LHCN-M2 (cell line): ENCODE results near the gene LPAR2. TPM values are rescaled to one million over a fixed set of nuclear protein-coding genes. Genes with fewer than 3 reads are reported as not detected.
"Not testable (repeated sequence)": the region's sequence is repeated elsewhere in the genome, so short reads cannot be mapped to it uniquely, and the experiment has no call there.

Experiments
- DNase-seq: peaks from one replicate; pipeline ENCODE4 v3.0.0-alpha.2; 2012; ENCODE audit warnings: low read depth
- total RNA-seq: library from RNA; depleted of rRNA; stranded (reverse); fragments of >200 nt; gene quantifications from 2 replicates; pipeline ENCODE4 v1.2.3, GENCODE V29; 2014; rRNA removed

Gene LPAR2
- total RNA-seq, 1 experiment from 2014 or later = 0.52 TPM

DNA sequence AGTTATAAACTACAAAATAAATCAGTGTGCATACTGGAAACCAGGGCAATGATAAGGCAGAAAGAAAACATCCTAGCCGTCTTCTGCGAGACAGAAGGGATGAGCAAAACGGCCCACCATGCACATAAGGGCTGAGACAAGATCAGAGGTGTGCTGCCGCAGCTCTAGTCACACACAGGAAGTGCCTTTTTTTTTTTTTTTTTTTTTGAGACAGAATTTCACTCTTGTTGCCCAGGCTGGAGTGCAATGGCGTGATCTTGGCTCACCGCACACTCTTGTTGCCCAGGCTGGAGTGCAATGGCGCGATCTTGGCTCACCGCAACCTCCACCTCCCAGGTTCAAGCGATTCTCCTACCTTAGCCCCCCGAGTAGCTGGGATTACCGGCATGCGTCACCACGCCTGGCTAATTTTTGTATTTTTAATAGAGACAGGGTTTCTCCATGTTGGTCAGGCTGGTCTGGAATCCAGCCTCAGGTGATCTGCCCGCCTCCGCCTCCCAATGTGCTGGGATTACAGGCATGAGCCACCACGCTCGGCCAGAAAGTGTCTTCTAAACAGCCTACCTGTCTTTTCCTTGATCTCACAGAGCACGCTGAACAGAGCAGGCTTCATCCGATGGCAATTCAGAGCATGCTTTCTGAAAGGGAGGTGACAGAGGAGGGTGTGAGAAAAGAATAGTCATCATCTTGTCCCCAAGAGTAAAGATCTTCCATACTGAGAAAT lies 29.1 kb downstream of the LPAR2 start:
- DNase-seq = not testable (repeated sequence)

DNA sequence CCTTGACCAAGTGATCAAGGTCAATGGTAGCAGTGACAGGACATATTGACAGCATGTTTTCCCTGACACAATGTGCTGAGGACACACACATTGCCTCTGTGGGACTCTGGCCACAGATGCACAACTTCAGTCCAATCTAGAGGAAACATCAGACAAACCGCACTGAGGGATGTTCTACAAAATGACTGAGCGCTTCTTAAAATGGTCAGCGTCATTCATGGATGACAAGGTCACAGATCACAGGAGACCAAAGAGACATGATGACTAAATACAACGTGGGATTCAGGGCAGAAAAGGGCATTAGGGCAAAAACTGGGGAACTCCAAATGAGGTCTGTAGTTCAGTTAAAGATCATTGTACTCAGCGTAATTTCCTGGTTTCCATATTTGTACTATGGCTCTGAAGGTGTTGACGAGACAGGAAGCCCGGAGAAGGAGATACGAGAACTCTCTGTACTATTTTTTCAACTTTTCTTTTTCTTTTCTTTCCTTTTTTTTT lies 30.2 kb downstream of the LPAR2 start:
- DNase-seq = no peak

DNA sequence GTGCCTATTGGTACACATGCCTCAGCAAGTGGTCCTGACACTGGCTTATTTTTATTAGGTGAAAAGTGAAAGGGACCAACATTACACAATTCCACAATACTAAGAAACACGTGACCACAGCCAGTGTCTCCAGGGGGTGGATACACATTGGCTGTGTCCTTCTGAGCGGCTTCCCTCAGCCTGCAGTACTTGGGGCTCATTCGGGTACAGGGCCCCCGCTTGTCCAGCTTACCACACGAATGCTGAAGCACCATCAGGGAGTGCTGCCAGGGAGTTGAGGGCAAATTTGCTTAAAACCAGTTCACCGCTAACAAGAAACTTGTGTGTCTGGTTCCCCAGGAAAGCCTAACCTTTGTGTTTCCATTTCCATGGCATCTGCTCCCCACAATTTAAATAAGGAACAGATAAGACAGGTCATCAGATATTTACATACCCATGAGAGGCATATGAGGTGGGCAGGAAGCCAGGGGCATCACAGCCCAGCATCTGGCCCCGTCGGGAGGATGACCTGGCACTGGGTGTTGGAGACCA lies 32.8 kb downstream of the LPAR2 start:
- peak; percentile 19 for DNase-seq

DNA sequence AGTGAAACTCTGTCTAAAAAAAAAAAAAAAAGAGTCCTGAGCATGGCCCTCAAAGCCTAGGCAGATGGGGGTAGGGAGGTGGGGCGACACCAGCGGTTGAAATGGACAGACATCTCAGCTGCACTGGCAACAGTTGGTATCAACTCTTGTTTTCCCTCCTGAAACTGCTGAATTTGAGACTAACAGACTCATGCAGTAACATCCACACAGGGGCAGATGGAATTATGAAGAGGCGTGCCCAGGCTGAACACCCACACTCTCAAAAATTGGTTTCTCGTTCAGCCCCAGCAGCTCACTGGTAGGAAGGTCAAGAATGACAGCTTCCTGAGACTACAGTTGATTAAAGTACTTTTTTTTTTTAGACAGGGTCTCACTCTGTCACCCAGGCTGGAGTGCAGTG lies 33.6 kb downstream of the LPAR2 start:
- DNase-seq = no peak

DNA sequence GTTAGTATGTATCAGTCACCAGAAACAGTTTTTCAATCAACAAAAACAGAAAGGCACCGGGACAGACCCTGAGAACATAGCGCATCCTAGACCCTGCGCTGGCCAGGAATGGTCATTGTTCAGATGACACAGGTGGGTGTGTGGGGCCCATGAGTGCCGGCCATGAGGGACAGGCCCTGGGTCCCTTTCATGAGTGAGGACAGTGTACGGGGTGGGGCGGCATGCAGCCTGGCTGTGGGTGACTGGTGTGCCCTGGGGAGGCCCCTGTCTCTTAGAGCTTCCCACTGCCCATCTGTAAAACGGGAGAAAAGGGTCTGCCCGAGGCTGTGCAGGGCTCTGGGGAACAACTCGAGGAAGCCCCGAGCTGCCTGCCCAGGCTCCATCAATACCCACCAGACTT lies 35.3 kb downstream of the LPAR2 start:
- no peak for DNase-seq

DNA sequence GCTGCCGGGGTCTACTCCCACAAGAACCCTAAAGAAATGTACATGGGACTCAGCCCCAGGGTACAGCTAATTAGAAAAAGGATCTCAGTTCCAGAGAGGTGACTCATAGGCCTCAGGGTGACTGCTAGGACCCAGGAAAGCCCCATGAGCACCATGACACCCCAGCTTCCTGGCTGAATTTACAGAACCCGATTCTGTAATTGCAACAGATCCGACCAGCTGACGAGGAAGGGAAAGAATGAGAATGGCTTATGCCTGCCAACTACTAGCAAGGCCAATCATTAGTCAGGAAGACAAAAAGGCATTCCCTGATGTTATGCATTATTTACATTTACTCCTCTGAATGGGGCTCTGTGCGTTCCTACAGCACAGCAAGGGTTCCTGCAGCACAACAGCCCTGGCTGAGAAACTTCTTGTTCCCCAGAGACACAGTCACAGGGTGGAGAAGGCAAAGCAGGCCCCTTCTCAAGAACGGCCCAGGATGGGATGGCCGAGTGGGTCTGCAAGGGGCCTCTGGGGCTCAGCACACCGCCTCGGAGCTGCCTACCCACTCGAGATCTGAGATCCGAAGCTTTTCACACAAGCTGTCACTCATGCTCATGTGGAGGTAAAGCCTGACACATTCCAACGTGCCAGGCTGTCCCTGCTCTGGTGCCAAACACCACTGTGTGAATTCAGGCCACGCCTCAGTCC lies 36.7 kb downstream of the LPAR2 start:
- peak; percentile 87 for DNase-seq

DNA sequence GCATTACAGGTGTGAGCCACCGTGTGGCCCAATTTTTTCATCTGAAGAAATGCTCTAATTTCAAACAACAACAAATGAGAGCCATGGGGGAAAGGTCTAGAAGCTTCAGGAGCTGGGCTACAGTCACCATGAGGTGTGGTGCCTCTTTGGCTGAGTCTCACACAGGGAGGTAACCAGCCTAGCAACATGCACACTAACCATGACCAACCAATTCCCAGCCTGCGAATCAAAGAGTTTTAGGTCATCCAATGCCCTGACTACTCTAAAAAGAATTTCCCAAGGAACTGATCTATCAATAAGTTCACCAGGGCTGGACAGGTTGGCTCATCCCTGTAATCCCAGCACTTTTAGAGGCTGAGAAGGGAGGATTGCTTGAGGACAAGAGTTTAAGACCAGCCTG lies 39.5 kb downstream of the LPAR2 start:
- no peak for DNase-seq

DNA sequence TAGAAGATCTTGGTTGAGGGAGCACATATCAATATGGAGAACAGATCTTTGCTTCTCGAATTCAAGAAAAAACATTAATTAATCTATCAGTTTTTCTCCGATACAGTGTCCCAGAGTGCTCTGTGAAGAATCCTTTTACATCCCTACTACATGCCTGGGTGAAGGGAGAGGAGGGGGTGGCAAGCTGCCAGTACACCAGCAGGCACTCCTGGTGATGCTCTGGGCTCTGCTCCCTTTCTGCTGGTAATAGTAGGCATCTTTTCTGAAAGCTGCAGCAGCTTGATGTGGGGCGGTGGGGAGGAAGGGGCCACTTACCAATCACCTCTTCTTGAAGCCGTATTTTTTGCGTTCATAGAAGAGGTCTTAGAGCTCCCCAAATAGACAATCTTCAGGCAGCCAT lies 40.2 kb downstream of the LPAR2 start:
- DNase-seq = no peak

DNA sequence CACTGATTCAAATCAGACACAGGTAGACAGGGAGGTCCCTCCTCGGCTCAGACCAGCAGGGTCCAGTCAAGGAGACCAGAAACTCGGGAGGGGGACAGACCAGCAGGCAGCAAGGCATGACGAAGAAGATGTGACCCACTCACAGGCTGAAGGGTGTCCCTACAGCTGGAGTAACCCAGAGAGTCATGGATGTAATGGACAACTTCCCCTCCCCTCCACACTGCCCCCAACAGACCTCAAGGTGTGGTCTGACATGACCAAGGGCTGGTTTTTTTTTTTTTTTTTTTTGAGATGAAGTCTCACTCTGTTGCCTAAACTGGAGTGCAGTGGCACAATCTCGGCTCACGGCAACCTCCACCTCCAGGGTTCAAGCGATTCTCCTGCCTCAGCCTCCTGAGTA lies 43.7 kb downstream of the LPAR2 start:
- DNase-seq = no peak

DNA sequence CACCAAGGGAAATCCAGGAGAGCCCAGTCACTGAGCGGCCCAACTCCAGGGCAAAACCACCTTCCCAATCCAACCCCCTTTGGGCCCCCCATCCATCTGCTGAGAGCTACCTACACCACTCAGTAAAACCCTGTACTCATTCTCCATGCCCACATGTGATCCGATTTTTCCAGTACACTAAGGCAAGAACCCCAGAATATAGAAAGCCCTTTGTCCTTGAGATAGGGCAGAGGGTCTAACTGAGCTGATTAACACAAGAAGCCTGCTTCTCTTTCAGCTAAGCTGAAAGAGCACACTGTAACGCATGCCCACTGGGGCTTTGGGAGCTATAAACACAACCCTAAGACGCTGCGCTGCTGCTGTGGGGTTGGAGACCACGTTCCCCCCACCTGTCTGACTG lies 45.5 kb downstream of the LPAR2 start:
- no peak for DNase-seq

DNA sequence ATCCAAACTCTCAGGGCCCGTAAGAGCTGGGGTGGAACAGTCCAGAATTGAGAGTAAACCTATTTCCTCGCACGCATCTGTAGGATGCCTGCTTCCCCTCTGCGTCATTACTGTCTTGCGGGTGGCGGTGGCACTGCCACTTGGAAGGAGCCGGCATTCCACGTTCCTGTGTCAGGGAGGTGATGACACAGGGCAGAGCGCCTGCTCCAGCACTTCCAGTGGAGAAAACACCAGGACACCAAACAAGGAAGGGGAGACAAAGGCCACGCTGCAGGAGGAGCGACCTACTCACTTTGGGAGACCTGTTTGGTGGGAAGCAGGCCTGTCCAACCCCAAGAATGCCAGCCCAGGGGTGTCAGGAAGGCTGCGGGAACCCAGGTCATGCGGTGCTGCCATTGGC lies 46.6 kb downstream of the LPAR2 start:
- DNase-seq = no peak

DNA sequence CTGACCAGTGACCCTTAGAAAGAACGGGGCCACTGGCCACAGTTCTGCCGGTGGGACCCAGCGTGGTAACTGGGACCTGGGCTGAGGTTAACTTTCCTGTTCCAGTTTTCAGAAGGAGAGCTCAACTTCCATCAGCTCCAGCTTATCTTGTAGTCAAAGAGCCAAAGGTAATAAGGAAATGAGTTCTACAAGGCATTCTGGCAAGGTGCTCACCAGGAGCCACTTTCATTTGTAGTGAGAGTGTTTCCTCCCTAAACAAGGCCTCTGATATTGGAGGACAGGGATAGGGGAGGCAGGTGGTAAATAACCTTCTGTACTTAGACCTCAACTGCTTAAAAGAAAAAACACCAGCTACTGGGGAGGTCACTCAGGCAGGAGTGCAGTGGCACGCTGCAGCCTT lies 47.6 kb downstream of the LPAR2 start:
- no peak for DNase-seq

DNA sequence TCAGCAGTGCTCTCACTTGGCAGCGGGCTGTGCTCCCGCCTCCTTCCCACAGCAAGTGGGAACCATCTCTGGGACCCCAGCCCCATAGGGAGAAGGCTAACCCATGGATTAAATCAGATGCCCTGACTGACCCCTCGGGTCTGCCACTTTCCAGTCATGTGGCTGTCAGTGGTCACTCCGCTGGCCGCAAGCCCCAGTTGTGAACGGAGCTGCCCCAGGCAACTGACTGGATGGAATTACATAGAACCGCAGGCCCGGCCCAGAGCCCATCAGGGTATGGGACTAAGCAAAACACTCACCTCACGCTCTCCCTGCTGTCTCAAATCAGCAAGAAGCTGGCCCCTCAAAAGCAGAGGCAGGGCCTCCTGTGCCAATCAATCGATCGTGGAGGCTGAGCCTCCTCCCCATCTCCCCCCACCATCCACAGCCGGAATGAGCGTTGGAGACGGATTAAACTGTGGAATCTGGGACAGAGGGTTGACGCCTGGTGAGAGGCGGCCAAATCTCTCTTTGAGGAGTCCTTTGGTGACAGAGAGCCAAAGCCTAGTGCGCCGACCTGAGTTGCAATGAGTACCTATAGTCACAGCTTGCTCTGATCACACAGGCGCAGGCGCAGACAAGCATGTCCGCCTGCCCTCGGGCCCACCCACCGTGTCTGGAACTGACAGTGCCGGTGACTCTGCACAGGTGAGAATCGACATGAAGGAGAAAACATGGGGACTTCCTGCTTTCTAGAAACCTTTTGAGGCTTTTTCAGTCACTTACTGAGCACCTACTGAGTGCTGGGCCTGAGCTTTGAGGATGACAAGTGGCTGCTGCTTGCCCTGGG lies 48.3 kb downstream of the LPAR2 start:
- DNase-seq = no peak

DNA sequence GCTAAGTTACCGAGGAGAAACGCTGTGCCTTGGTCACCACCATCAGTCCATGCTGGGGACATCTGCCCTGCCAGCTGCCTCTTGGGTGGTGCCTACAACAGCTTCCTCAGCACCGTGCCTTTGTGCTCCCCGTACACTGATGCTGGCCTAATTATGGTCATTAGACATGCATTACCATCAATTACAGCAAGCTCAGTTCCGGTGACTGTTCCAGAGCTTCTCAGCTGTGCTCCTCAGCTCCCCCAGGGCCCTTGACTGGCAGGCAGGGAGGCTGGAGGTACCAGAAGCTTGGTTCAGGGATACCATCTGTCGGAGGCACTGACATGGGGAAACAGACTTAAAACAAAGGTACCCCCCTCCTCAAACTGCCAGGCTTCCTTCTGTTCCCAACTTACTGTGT lies 49.8 kb downstream of the LPAR2 start:
- no peak for DNase-seq

DNA sequence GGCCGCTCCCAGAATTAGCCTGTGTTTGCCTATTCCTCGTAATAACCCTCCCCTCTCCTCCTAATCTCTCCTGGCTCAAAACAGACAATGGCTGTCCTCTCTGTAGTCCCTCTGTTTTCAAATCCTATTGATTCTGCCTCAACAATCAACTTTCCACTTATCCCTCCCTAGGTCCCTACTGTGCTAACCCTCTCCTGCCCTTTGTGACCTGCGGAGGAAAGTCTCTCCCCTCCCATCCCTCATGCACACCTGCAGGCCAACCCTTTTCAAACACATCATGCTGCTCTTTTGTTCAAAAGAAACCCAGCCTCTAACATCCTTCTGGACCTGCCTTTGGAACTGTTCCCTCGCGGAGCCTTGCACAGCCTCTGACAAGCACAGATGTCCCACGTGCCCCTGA lies 52.6 kb downstream of the LPAR2 start:
- no peak for DNase-seq

Other genes starting within 250 kb of the LPAR2 start
- 60.7 and 64.1 TPM in 2 replicates for gene GATAD2A, start 222.5 kb downstream of the LPAR2 start, total RNA-seq
- 2.4 TPM in 2 replicates for gene TSSK6, start 112.7 kb downstream of the LPAR2 start, total RNA-seq
- 20.2 and 32.4 TPM in 2 replicates for gene NDUFA13, start 112.0 kb downstream of the LPAR2 start, total RNA-seq
- 0.69 and 0.90 TPM in 2 replicates for gene YJEFN3, start 99.3 kb downstream of the LPAR2 start, total RNA-seq
- gene CILP2, start 90.0 kb downstream of the LPAR2 start, total RNA-seq = 0.06 TPM in 2 replicates
- 0.69 and 1.1 TPM in 2 replicates for gene PBX4, start 9.5 kb downstream of the LPAR2 start, total RNA-seq
- gene GMIP, start 15.4 kb upstream of the LPAR2 start, total RNA-seq = 5.6 and 9.5 TPM in 2 replicates
- 106 and 133 TPM in 2 replicates for gene ATP13A1, start 35.5 kb upstream of the LPAR2 start, total RNA-seq
- gene ZNF101, start 40.6 kb upstream of the LPAR2 start, total RNA-seq = 5.5 and 10.6 TPM in 2 replicates
- 3.1 and 4.0 TPM in 2 replicates for gene ZNF14, start 104.9 kb upstream of the LPAR2 start, total RNA-seq
- 9.4 and 15.0 TPM in 2 replicates for gene ZNF506, start 193.5 kb upstream of the LPAR2 start, total RNA-seq
- gene ZNF253, start 237.7 kb upstream of the LPAR2 start, total RNA-seq = 9.9 and 11.2 TPM in 2 replicates